GM06990 (cell line): ENCODE results near the gene GLI2.

ENCODE experiments used
- DNase-seq: peaks from one replicate; pipeline ENCODE4 v3.0.0-alpha.2; 2011; ENCODE audit not compliant: insufficient read length; ENCODE audit errors: extremely low read depth
- H3K27me3 ChIP-seq: replicated peaks from 2 replicates; pipeline ENCODE4 v1.6.0; 2011; ENCODE audit warnings: low read length; ENCODE audit not compliant: control insufficient read depth, insufficient read depth
- H3K36me3 ChIP-seq: 2 replicates; pipeline ENCODE4 v1.5.1; 2011; ENCODE audit warnings: low read length; ENCODE audit not compliant: control insufficient read depth, insufficient read depth
- H3K4me3 ChIP-seq: replicated peaks from 2 replicates; pipeline ENCODE4 v1.5.1; 2011; ENCODE audit warnings: low read depth, mild to moderate bottlenecking, control low read depth, low read length
- CTCF ChIP-seq: IDR thresholded peaks from 2 replicates; pipeline ENCODE4 v1.5.1; 2011; ENCODE audit warnings: low read length, control low read depth, mild to moderate bottlenecking, inconsistent platforms; ENCODE audit not compliant: insufficient read depth, poor library complexity, severe bottlenecking

The GLI2 gene

GRCh38 chr2:120692691-120693090 is 43.0 kb upstream of the GLI2 start:
- no peaks in the 10 kb centered on the region for H3K36me3 ChIP-seq
- H3K4me3 ChIP-seq = no peak overlapping the region
- no peak for DNase-seq

GRCh38 chr2:120693121-120693520 is 42.5 kb upstream of the GLI2 start:
- no peak overlapping the region for H3K4me3 ChIP-seq
- no peak for DNase-seq
- H3K36me3 ChIP-seq = no peaks in the 10 kb centered on the region
- TF ChIP-seq CTCF = no peak
- H3K27me3 ChIP-seq = no peaks in the 10 kb centered on the region; the same call in none of the 2 replicates

More at GRCh38 chr2:120692691-120693090, 43.0 kb upstream of the GLI2 start:
- TF ChIP-seq CTCF = no peak
- H3K27me3 ChIP-seq = no peaks in the 10 kb centered on the region; the same call in none of the 2 replicates

GRCh38 chr2:120694034-120694433 is 41.6 kb upstream of the GLI2 start:
- Histone ChIP-seq H3K27me3 (no peaks in the 10 kb centered on the region; the same call in none of the 2 replicates), H3K4me3 (no peak overlapping the region), H3K36me3 (no peaks in the 10 kb centered on the region)
- TF ChIP-seq CTCF = no peak
- DNase-seq = no peak

- TF ChIP-seq CTCF = no peak
- Histone ChIP-seq H3K27me3 (no peaks in the 10 kb centered on the region; the same call in none of the 2 replicates), H3K4me3 (no peak overlapping the region), H3K36me3 (no peaks in the 10 kb centered on the region)
- no peak for DNase-seq
These were observed 38.2 kb upstream of the GLI2 start for GRCh38 chr2:120697471-120697870.

- TF ChIP-seq CTCF = no peak
- DNase-seq = no peak
- no peak overlapping the region for H3K4me3 ChIP-seq
- H3K27me3 ChIP-seq = no peaks in the 10 kb centered on the region; the same call in none of the 2 replicates
- no peaks in the 10 kb centered on the region for H3K36me3 ChIP-seq
These were observed 36.4 kb upstream of the GLI2 start for GRCh38 chr2:120699292-120699691.

GRCh38 chr2:120700659-120701058 is 35.0 kb upstream of the GLI2 start:
- no peak for TF ChIP-seq CTCF
- no peaks in the 10 kb centered on the region for H3K36me3 ChIP-seq
- no peak overlapping the region for H3K4me3 ChIP-seq
- no peak for DNase-seq
- no peaks in the 10 kb centered on the region; the same call in none of the 2 replicates for H3K27me3 ChIP-seq
